OCI-LY7 (cell line): ENCODE results near the gene ARVCF. TPM values are rescaled to one million over a fixed set of nuclear protein-coding genes. Genes with fewer than 3 reads are reported as not detected.

Source experiments
- BruUV-seq: library from RNA; stranded (reverse); fragments of 400-500 nt; replicated peaks from 2 replicates; lab custom pipeline; 2021; lab: Mats Ljungman, UMichigan
- CTCF ChIA-PET: fragments of 300-600 bp; sonication (Branson Sonifier 250); formaldehyde crosslinking; loops from one replicate; lab custom pipeline; 2022; ENCODE audit warnings: antibody characterized with exemption; ENCODE audit not compliant: unreplicated experiment; lab: Charles Lee
- POLR2A ChIA-PET: fragments of 300-600 bp; sonication (Branson Sonifier 250); formaldehyde crosslinking; loops from one replicate; lab custom pipeline; 2022; ENCODE audit warnings: antibody characterized with exemption; lab: Charles Lee
- DNase-seq: peaks from one replicate; pipeline ENCODE4 v3.0.0-alpha.2; 2015; ENCODE audit warnings: low spot score
- H2AFZ ChIP-seq: fragments of 200-600 bp; sonication (generic), shearing (Covaris generic); 2 replicates; pipeline ENCODE4 v1.6.1; 2014; ENCODE audit warnings: mild to moderate bottlenecking, antibody characterized with exemption, low read length, moderate library complexity
- H3K27ac ChIP-seq: fragments of 200-600 bp; sonication (generic); 2 replicates; pipeline ENCODE4 v1.5.1; 2014; ENCODE audit warnings: mixed run types, low read depth, mild to moderate bottlenecking, moderate library complexity, low read length, inconsistent platforms; ENCODE audit not compliant: poor library complexity, severe bottlenecking
- H3K36me3 ChIP-seq: fragments of 200-600 bp; sonication (generic); 2 replicates; pipeline ENCODE4 v1.6.1; 2014; ENCODE audit warnings: mild to moderate bottlenecking, antibody characterized with exemption, low read length, moderate library complexity, mixed read lengths; ENCODE audit not compliant: insufficient read depth
- H3K4me1 ChIP-seq: fragments of 200-600 bp; sonication (generic); 2 replicates; pipeline ENCODE4 v1.5.1; 2014; ENCODE audit warnings: mild to moderate bottlenecking, low read length; ENCODE audit not compliant: insufficient read depth, poor library complexity, severe bottlenecking
- H3K4me2 ChIP-seq: fragments of 200-600 bp; sonication (generic); 2 replicates; pipeline ENCODE4 v1.6.1; 2014; ENCODE audit warnings: mild to moderate bottlenecking, low read length
- H3K4me3 ChIP-seq: fragments of 200-600 bp; sonication (generic); 2 replicates; pipeline ENCODE4 v1.5.1; 2014; ENCODE audit warnings: mild to moderate bottlenecking, low read depth, low read length; ENCODE audit not compliant: poor library complexity, severe bottlenecking
- H3K79me2 ChIP-seq: fragments of 200-600 bp; sonication (generic); 2 replicates; pipeline ENCODE4 v1.6.1; 2016; ENCODE audit warnings: low read depth, mild to moderate bottlenecking, low read length, moderate library complexity, mixed read lengths; ENCODE audit not compliant: insufficient read depth
- H3K9me2 ChIP-seq: fragments of 200-600 bp; sonication (generic); 2 replicates; pipeline ENCODE4 v1.6.1; 2016; ENCODE audit warnings: mild to moderate bottlenecking, low read length, mixed read lengths; ENCODE audit not compliant: insufficient read depth
- H3K9me3 ChIP-seq: fragments of 200-600 bp; sonication (generic); 2 replicates; pipeline ENCODE4 v1.6.1; 2014; ENCODE audit warnings: mild to moderate bottlenecking, mixed run types, low read length, mixed read lengths
- H4K20me1 ChIP-seq: fragments of 200-600 bp; sonication (generic); 2 replicates; pipeline ENCODE4 v1.6.1; 2014; ENCODE audit warnings: mild to moderate bottlenecking, antibody characterized with exemption, low read length, moderate library complexity, mixed read lengths; ENCODE audit not compliant: insufficient read depth
- CTCF ChIP-seq: fragments of 200-600 bp; sonication (generic); conservative IDR thresholded peaks from 2 replicates; pipeline ENCODE4 v1.5.1; 2014; ENCODE audit warnings: mild to moderate bottlenecking, antibody characterized with exemption, low read length, moderate library complexity, mixed read lengths
- EZH2phosphoT487 ChIP-seq: fragments of 200-600 bp; sonication (generic); IDR thresholded peaks from 2 replicates; pipeline ENCODE4 v1.6.1; 2018; ENCODE audit warnings: low read depth, borderline replicate concordance, mild to moderate bottlenecking, mixed run types, antibody characterized with exemption, low read length, moderate library complexity, mixed read lengths
- intact Hi-C: fragments of 100-400 bp; cut with micrococcal nuclease; formaldehyde crosslinking; loops from one replicate; pipeline ENCODE4 v1.10.0; 2022; ENCODE audit not compliant: unreplicated experiment
- total RNA-seq, 2 experiments: library from RNA; depleted of rRNA in 1 of 2; stranded (reverse); fragments of >200 nt in 1 of 2; shearing (Covaris generic) in 1 of 2; gene quantifications; 2 replicates each; pipeline ENCODE4 v1.2.3, GENCODE V29; 2014 to 2022

The ARVCF gene
- total RNA-seq, 2 experiments from 2014 or later: 2.9 to 3.8 TPM

DNA sequence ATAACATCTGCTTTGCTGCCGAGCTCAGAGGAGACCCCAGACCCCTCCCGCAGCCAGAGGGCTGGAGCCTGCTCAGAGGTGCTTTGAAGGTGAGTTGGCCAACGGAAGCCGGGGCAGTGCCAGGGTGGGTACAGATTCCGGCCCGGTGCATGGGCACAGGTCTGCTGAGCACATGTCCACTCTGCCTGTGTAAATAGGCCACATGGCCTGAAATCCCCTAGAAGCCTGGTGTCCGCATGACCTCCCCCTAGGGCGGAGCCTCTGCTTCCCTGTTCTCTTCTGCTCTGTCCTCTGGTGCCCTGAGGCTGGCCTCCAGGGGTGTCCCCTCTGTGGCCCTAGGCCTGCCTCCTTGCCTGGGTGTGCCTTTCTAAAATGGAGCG lies 55.4 kb downstream of the ARVCF start:
- H3K27ac ChIP-seq: no peak overlapping the region
- no peak overlapping the region for H3K4me2 ChIP-seq
- TF ChIP-seq CTCF (no peak), EZH2phosphoT487 (no peak)
- ChIA-PET CTCF (no interaction called here), POLR2A (no interaction called here)
- DNase-seq: no peak
- H3K4me1 ChIP-seq: peaks cover 4% of the 10 kb centered on the region
- no TSS peak for BruUV-seq
- H3K4me3 ChIP-seq: no peak overlapping the region
- H3K9me2 ChIP-seq: no peaks in the 10 kb centered on the region
- H4K20me1 ChIP-seq: no peaks in the 10 kb centered on the region
- no peak overlapping the region for H2AFZ ChIP-seq
- H3K9me3 ChIP-seq: no peaks in the 10 kb centered on the region
- intact Hi-C loops: loop anchor here (5.0 kb wide), 1 partner anchor 121 kb away; the partner anchor contains the start of gene DGCR8
- H3K79me2 ChIP-seq: no peaks in the 10 kb centered on the region
- H3K36me3 ChIP-seq: peaks cover 20% of the 10 kb centered on the region; the same call in 1 of the 2 replicates

DNA sequence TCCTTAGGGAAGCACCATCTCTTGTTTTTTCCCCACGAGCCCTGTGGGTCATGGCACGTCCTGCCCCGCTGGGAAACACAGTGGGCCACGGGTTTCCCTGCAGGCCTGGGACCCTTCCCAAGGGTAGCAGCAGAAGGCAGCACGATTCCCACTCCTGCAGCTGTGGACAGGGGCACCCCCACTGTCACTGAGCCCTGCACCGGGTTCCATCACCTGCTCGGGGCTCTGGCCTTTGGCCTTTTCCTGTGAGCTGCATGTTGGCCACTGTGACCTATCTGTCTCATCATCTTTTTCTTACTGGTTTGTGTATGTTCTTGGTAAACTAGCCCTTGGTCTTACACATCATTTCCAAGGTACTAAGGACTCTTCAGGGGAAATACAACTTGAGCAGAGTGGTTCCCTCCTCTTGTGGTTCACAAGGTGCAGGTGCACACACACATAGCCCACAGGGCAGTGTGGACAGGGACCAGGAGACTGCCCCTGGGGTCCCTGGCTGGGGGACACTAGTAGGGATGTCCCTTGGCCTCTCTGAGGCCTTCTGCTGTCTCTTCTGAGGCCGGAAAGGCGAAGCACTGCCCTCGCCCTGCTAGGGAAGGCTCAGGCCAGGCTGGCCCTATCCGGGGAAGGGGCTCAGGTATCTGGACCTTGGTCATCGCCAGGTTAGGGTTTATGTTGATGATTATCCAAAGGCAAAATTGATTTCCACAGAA lies 56.0 kb downstream of the ARVCF start:
- ChIA-PET CTCF (no interaction called here), POLR2A (no interaction called here)
- no peak for DNase-seq
- Histone ChIP-seq H2AFZ (no peak overlapping the region), H3K79me2 (no peaks in the 10 kb centered on the region), H3K4me1 (peaks cover 4% of the 10 kb centered on the region), H3K9me3 (no peaks in the 10 kb centered on the region), H3K4me2 (no peak overlapping the region), H3K27ac (no peak overlapping the region), H3K4me3 (no peak overlapping the region), H3K9me2 (no peaks in the 10 kb centered on the region), H4K20me1 (no peaks in the 10 kb centered on the region), H3K36me3 (peaks cover 20% of the 10 kb centered on the region; the same call in 1 of the 2 replicates)
- TF ChIP-seq CTCF: no peak
- TF ChIP-seq EZH2phosphoT487: no peak
- BruUV-seq: no TSS peak
- intact Hi-C loops: loop anchor here (5.0 kb wide), 1 partner anchor 122 kb away; the partner anchor contains the start of gene DGCR8
